A673 (cell line): ENCODE data around the gene EIF3L. TPM values are rescaled to one million over a fixed set of nuclear protein-coding genes. Genes with fewer than 3 reads are reported as not detected.

Experiments used
- BruUV-seq: library from RNA; stranded (reverse); fragments of 400-500 nt; replicated peaks from 2 replicates; lab custom pipeline; 2021; lab: Mats Ljungman, UMichigan
- CTCF ChIA-PET: fragments of 300-600 bp; sonication (Branson Sonifier 250); formaldehyde crosslinking; loops from one replicate; lab custom pipeline; 2022; ENCODE audit warnings: antibody characterized with exemption; lab: Charles Lee
- POLR2A ChIA-PET: fragments of 300-600 bp; sonication (Branson Sonifier 250); formaldehyde crosslinking; loops from one replicate; lab custom pipeline; 2022; ENCODE audit warnings: antibody characterized with exemption; ENCODE audit not compliant: low non-redundant PET; lab: Charles Lee
- DNase-seq: peaks from one replicate; pipeline ENCODE4 v3.0.0-alpha.2; 2015; ENCODE audit warnings: low spot score
- H3K27ac ChIP-seq: fragments of 200-600 bp; sonication (generic); 2 replicates; pipeline ENCODE4 v1.5.1; 2016; ENCODE audit warnings: mixed run types, low read depth, mild to moderate bottlenecking, mixed read lengths, antibody characterized with exemption, low read length; ENCODE audit not compliant: poor library complexity, severe bottlenecking
- H3K27me3 ChIP-seq: fragments of 200-600 bp; sonication (generic); replicated peaks from 2 replicates; pipeline ENCODE4 v1.6.1; 2017; ENCODE audit warnings: mixed run types, low read depth, mild to moderate bottlenecking, mixed read lengths, antibody characterized with exemption, low read length; ENCODE audit not compliant: insufficient read depth, poor library complexity
- H3K36me3 ChIP-seq: fragments of 200-600 bp; sonication (generic); 2 replicates; pipeline ENCODE4 v1.6.1; 2016; ENCODE audit warnings: mixed run types, mild to moderate bottlenecking, mixed read lengths, antibody characterized with exemption, low read length; ENCODE audit not compliant: insufficient read depth, poor library complexity, severe bottlenecking
- H3K4me1 ChIP-seq: fragments of 200-600 bp; sonication (generic); 2 replicates; pipeline ENCODE4 v1.6.1; 2017; ENCODE audit warnings: mixed run types, mild to moderate bottlenecking, mixed read lengths, antibody characterized with exemption, low read length; ENCODE audit not compliant: insufficient read depth, poor library complexity, severe bottlenecking
- H3K4me3 ChIP-seq: fragments of 200-600 bp; sonication (generic); 2 replicates; pipeline ENCODE4 v1.5.1; 2016; ENCODE audit warnings: low read depth, mixed run types, mild to moderate bottlenecking, mixed read lengths, low read length; ENCODE audit not compliant: poor library complexity, severe bottlenecking
- H3K9me3 ChIP-seq: fragments of 200-600 bp; sonication (generic); 2 replicates; pipeline ENCODE4 v1.6.1; 2016; ENCODE audit warnings: mixed run types, low read depth, mild to moderate bottlenecking, mixed read lengths, antibody characterized with exemption, low read length; ENCODE audit not compliant: poor library complexity, severe bottlenecking
- EZH2 ChIP-seq: fragments of 200-600 bp; sonication (generic); IDR thresholded peaks from 2 replicates; pipeline ENCODE4 v1.6.1; 2017; ENCODE audit warnings: borderline replicate concordance, low read depth, mild to moderate bottlenecking, mixed read lengths, antibody characterized with exemption, low read length; ENCODE audit not compliant: poor library complexity, severe bottlenecking
- intact Hi-C: fragments of 100-400 bp; cut with micrococcal nuclease; formaldehyde crosslinking; loops from one replicate; pipeline ENCODE4 v1.10.0; 2022; ENCODE audit not compliant: unreplicated experiment
- total RNA-seq: library from RNA; stranded (reverse); gene quantifications from 2 replicates; pipeline ENCODE4 v1.2.3, GENCODE V29; 2021
- TF ChIP-seq, protein P1 (sequence below): fragments of 300-800, 200-600 bp; sonication (generic); conservative IDR thresholded peaks from 2 replicates; pipeline ENCODE4 v1.5.1; 2017; ENCODE audit warnings: low read depth, mild to moderate bottlenecking, antibody characterized with exemption, low read length, moderate library complexity, mixed read lengths

EIF3L gene
- total RNA-seq, 1 experiment from 2014 or later = 492 TPM

DNA sequence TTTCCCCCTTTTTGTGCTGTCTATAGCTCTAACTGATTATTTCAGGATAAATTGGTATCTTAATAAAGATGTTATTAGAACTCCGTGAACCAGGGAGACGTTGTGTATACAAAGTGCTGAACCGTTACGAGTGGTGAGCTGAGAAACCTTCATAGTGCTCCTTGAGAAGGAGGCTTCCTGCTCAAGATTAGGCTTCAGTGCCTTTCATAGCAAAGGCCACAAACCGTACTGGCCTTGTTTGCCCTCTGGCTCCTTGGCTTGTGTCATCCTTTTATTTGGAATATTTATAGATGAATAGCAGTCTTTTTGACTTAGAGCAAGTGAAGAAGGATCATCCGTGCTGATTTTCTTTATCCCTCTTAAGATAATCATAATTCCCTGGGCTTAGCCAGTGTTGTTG, 16.3 kb downstream of the EIF3L start:
- DNase-seq = no peak
- intact Hi-C loops = no loop called here
- Histone ChIP-seq H3K9me3 (no peaks in the 10 kb centered on the region), H3K27me3 (no peaks in the 10 kb centered on the region), H3K27ac (no peak overlapping the region), H3K4me1 (no peaks in the 10 kb centered on the region), H3K4me3 (no peak overlapping the region), H3K36me3 (peaks cover 96% of the 10 kb centered on the region)
- ChIA-PET CTCF (no interaction called here), POLR2A (no interaction called here)
- TF ChIP-seq, protein P1, sequence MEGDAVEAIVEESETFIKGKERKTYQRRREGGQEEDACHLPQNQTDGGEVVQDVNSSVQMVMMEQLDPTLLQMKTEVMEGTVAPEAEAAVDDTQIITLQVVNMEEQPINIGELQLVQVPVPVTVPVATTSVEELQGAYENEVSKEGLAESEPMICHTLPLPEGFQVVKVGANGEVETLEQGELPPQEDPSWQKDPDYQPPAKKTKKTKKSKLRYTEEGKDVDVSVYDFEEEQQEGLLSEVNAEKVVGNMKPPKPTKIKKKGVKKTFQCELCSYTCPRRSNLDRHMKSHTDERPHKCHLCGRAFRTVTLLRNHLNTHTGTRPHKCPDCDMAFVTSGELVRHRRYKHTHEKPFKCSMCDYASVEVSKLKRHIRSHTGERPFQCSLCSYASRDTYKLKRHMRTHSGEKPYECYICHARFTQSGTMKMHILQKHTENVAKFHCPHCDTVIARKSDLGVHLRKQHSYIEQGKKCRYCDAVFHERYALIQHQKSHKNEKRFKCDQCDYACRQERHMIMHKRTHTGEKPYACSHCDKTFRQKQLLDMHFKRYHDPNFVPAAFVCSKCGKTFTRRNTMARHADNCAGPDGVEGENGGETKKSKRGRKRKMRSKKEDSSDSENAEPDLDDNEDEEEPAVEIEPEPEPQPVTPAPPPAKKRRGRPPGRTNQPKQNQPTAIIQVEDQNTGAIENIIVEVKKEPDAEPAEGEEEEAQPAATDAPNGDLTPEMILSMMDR = no peak
- no peak for TF ChIP-seq EZH2
- BruUV-seq = no TSS peak

DNA sequence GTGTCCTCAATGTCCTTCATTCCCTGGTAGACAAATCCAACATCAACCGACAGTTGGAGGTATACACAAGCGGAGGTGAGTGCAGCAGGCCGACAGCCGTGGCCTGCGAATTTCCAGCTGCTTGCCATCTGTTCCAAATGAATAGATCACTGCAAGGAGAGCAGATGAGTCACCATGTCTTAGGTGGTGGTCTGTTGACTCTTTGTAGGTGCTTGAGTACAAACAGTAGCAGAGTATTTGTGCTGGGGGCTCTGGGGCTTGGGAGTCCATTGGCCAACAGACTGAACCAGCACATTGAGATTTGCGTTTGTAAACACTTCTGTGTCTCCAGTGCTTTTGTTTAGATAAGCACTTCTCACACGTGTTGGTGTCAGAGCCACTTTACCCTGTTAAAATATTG, 21.1 kb downstream of the EIF3L start:
- Histone ChIP-seq H3K36me3 (peaks cover 94% of the 10 kb centered on the region), H3K4me1 (no peaks in the 10 kb centered on the region), H3K27me3 (no peaks in the 10 kb centered on the region), H3K4me3 (no peak overlapping the region), H3K9me3 (no peaks in the 10 kb centered on the region), H3K27ac (no peak overlapping the region)
- BruUV-seq = no TSS peak
- ChIA-PET POLR2A (no interaction called here), CTCF (no interaction called here)
- TF ChIP-seq, protein P1 = no peak
- no peak for TF ChIP-seq EZH2
- intact Hi-C loops = loop anchor here (10.0 kb wide), 1 partner anchor 625 kb away; no protein-coding TSS in a partner anchor
- no peak for DNase-seq

DNA sequence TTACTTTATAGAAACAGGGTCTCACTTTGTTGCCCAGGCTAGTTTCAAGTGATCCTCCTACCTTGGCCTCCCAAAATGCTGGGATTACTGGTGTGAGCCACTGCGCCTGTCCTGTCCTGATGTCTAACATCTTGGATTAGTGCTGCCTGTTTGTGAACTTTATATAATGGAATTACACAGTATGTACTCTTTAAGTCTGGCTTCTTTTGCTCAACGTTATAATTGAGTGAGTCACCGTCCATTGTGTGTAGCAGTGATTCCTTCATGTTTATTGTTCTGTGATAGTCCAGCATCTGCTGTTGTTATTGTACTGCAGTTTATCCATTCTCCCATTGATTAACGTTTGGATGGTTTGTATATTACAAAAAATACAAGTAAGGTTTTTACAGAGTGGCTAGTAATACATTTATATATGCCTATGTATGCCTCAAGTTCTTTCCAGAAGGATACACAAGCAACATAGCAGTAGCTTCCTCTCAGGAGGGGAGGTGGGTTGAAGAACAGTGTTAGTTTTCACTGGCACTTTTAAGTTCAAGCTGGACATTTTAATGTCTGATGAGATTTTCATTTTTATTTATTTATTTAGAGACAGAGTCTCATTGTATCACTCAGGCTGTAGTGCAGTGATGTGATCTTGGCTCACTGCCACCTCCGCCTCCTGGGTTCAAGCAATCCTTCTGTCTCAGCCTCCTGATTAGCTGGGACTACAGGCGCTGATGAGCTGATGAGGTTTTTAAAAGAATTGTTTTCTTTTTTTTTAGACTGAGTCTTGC, 31.6 kb downstream of the EIF3L start:
- POLR2A ChIA-PET = no interaction called here
- Histone ChIP-seq H3K4me1 (peaks cover 3% of the 10 kb centered on the region), H3K27ac (no peak overlapping the region)

More for the DNA sequence above, 31.6 kb downstream of the EIF3L start:
- CTCF ChIA-PET = interaction anchor here (0.6 kb wide), 1 partner anchor 63 kb away, joined by 4 read pairs; no protein-coding TSS in a partner anchor
- no peaks in the 10 kb centered on the region for H3K27me3 ChIP-seq
- no peaks in the 10 kb centered on the region for H3K9me3 ChIP-seq
- BruUV-seq = no TSS peak
- TF ChIP-seq EZH2 = no peak
- TF ChIP-seq, protein P1 = no peak
- H3K36me3 ChIP-seq = peaks cover 78% of the 10 kb centered on the region
- DNase-seq = peak; percentile 57
- intact Hi-C loops = no loop called here
- H3K4me3 ChIP-seq = no peak overlapping the region
